Non-pigmented ciliary epithelial cell (primary cell): Measurements from ENCODE around the gene TRAM2.

Source experiments
- DNase-seq: peaks from one replicate; pipeline ENCODE4 v3.0.0-alpha.2; 2010; ENCODE audit warnings: low read depth

The TRAM2 gene, protein sequence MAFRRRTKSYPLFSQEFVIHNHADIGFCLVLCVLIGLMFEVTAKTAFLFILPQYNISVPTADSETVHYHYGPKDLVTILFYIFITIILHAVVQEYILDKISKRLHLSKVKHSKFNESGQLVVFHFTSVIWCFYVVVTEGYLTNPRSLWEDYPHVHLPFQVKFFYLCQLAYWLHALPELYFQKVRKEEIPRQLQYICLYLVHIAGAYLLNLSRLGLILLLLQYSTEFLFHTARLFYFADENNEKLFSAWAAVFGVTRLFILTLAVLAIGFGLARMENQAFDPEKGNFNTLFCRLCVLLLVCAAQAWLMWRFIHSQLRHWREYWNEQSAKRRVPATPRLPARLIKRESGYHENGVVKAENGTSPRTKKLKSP

DNA sequence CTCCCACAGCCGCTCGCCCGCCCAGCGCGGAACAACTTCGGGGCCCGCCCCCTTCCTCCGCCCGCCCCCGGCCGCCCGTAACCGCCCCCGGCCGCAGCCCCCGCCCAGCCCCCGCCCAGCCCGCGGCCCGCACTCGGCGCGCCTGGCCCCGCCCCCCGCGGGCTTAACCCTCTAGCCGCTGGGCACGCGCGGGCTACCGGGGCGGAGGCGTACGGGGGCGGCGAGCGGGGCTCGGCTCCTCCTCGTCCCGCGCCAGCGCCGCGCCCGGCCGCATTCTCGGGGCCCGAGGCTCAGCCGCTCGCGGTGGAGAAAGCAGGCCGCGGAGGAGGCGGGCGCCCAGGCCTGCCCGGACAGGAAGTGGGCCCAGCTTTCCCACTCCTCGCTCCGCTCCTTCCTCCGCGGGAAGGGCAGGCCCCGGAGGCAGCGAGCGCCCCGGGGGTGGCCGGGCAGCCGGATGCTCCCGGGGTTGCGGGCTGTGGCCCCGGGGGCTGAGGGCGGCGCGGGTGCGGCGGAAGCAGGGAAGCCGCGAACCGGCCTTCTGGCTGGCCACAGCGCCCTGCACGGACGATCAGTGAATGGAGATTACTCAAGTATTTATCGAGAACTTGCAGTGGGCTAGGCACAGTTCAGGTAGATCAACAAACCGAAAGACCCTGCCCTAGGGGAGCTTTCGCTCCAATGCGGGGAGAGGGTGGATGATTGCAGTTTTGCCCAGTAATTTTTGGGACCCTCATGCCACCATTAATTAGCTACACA is at the start of gene TRAM2:
Gene TRAM2, minus strand, starts transcription at position 39 of the 756 bp plus-strand sequence. CDS start 145 bp downstream, outside the sequence.
- DNase-seq: no peak

DNA sequence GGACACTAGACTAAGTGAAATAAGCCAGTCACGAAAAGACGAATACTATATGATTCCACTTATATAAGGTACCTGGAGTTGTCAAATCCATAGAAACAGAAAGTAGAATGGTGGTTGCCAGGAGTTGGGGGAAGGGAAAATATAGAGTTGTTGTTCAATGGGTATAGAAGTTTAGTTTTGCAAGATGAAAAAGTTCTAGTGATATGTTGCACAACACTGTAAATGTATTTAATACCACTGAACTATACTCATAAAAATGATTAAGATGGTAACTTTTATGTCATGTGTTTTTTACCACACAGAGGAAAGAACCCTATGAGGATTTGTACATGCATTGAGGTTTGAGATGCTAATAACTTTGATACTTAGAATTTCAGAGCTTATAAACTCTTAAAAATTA is 46.0 kb upstream of the TRAM2 start:
- no peak for DNase-seq

DNA sequence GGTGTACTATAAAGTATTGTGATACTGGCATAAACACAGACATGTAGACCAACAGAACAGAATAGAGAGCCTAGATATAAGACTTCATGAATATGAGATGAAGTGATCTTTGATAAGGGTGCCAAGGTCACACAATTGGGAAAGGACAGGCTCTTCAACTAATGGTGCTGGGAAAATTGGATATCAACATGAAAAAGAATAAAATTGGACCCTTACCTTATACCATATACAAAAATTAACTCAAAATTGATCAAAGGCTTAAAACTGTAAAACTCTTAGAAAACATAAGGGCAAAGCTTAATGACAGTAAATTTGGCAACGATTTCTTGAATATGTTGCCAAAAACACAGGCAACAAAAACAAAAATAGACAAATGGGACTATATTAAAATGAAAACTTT is 44.8 kb upstream of the TRAM2 start:
- no peak for DNase-seq

GRCh38 chr6:52620906-52621190 is 44.0 kb upstream of the TRAM2 start:
- no peak for DNase-seq

DNA sequence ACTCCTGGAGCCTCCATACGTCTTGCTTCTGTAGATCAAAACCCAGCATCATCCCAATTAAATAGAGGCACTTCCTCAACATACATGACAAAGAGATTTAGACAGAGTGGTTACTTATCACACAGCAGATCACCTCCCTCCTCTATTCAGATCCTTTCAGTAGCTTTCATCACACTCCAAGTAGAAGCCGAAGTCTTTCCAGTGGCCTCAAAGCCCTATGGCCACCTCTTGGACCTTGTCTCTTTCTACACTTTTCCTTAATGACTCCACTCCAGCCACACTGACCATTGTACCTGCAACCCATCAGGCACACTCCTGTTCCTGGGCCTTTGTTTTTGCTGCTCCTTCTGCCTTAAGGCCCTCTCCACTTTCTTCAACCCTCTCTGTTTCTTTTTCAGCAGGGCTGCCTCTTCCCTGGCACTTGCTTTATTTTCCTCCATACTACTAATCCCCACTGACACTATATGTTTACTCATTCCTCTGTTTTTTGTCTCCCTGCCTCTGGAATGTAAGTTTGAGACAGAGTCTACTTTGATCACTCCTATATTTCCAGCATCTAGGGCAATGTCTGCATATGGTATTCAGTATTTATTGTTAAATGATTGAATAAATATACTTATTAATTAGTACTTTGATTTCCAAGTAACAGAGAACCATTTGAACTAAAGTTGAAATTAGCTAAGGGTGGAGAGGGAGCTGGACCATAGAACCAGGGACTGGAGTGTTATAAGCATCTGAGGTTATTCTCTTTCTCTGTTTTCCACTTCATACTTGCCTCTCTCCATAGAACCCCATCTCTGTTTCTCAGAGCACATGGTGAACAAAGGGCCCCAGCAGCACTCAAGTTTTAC is 43.4 kb upstream of the TRAM2 start:
- DNase-seq: no peak

DNA sequence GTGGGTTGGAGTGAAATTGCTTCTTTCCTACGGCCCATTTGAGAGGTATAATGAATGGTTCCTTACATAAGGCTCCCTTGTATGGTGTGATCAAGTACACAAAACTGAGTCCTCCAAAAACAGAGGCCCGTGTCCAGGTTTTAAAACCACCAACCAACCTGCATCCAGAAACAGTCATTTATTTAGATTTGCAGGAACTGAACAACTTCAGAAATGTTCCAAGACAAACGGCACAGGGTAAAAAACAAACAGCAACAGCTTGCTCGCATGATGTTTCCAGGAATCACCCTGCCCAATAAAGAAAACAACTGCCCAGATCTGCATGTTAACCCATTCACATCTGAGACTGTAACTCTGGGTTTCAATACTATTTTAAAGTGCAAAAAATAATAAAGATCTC is 40.2 kb upstream of the TRAM2 start:
- DNase-seq: no peak

DNA sequence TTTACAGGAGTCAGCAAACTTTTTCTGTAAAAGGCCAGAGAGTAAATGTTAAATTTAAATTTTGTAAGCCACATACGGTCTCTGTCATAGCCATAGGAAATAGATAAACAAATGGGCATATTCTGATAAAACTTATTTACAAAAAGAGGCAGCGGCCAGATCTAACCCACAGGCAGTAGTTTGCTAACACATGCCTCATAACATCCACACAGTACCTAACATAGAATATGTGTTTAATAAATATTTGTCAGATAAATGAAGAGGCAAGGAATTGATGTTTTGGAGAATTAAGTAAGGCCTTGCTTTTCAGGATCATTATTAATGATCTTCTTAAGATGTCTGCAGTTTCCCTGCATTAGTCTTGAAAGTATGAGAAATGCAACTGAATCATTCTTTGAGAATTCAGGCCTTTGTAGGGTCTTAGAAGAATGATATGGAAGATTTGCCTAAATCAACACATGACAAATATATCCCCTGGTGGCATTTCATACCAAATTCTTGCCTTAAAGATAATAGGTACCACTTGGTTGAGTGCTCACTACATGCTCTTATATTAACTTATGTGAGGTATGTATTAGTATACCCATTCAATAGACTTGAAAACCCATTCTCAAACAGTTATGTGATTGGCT is 39.3 kb upstream of the TRAM2 start:
- DNase-seq: no peak

DNA sequence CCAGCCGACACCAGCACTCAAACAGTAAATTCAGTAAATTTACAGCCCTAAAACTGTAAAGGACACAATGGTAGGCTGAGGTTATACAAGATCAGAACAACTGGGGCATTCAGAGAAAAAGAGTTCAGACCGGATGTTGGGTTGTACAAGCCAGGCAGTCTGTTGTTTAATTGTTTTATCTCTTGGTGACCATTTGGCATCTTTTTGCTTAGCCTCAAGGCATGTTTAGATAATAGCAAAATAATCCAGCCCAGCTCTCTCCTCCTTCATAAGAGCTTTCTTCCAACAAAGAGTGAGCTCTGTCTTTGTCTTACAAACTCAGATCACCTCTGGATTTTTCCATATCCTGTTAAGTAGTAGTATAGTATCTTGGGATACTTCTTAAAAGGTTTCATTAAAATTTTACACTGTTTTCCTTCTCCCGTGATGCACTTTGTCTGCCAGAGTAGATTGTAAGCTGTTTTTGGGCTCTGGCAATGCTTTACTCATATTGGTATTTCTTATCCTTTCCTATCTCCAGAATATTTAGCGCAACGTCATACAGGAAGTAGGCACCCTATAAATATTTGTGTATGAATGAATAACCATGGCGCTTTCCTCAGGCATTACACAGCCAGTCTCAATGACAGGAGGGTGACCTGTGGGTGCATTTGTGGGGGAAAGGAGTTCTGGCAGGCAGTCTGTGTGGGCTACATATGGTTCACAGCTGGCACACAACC is 35.6 kb upstream of the TRAM2 start:
- DNase-seq: no peak

DNA sequence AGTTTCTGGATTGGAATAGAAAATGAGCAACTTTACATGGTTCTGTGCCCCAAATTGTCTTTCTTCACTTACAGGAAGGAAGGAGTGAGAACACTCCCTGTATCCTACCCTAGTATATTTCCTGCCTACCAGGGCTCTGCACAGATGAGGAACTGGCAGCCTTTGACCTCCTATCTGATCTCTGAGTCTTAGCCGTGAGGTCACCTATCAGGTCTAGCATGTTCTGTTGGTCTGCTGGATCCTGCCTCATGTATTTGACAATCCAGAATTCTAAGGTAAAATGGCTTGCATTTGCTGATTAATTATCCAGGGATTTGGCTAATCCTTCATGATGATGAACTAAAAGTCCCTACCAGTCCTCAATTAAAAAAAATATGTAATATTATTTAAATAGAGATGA is 35.0 kb upstream of the TRAM2 start:
- DNase-seq: no peak

DNA sequence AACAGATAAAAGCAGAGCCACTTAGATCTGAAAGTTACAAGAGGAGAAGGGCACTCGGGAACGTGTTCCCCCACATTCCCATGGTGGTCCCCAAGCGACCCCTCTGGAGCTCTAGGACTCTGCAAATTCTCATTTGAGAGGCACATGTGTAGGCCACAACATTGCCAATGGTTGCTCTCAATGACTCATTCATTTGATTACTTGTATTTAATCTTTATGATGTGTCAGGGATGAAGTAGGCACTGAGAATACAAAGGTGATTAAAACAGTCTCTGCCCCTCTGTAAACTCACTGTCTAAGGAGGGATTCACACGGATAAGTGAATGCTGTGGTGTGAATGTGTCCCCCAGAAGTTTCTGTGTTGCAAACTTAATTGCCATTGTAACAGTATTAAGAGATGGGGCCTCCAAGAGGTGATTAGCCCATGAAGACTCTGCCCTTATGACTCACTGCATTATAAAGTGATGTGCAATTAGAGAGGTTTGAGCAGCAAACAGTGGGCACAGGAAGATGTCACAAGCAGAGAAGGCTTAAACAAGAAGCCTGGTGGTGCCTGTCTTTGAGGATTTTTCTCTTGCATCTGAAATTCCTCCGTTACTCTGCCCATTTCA is 34.0 kb upstream of the TRAM2 start:
- no peak for DNase-seq

DNA sequence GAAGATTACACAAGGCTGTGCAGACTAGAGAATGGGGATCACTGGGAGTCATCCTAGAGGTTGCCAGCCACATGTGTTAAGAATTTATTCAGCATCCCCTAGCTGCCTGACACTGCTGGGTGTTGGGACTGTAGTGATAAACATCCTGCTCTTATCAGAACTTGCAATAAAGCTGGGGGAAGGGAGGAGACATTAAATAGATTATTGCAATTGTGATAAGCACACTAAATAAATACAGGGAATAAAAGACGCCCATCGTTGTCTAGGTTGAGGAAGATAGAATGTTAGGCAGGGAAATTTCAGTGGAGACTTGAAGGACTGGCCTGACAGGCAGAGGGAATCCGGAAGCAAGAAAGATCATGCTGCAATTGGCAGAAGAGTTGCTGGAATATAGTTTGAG is 33.2 kb upstream of the TRAM2 start:
- DNase-seq: no peak

GRCh38 chr6:52605610-52606185 is 28.8 kb upstream of the TRAM2 start:
- no peak for DNase-seq

GRCh38 chr6:52603000-52603795 is 26.3 kb upstream of the TRAM2 start:
- no peak for DNase-seq

DNA sequence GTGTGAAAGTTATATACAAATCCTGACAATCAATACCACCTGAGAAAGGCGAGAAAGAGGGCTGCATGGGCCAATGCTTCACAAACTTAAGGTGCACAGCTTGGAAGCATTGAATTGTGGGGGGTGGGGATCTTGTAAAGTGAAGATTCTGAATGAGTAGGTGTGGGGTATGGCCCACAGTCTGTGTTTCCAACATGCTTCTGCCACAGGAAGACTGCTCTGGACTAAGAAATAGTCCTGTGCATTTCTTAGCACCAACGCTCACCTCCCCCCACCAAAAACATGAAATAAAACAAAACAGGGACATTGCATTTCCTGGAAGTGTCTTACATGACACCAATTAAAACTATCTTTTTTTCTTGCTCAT is 21.9 kb upstream of the TRAM2 start:
- DNase-seq: no peak

GRCh38 chr6:52598123-52598823 is 21.4 kb upstream of the TRAM2 start:
- no peak for DNase-seq

- DNase-seq: no peak
Measured at GRCh38 chr6:52597738-52598122, 20.9 kb upstream of the TRAM2 start.

DNA sequence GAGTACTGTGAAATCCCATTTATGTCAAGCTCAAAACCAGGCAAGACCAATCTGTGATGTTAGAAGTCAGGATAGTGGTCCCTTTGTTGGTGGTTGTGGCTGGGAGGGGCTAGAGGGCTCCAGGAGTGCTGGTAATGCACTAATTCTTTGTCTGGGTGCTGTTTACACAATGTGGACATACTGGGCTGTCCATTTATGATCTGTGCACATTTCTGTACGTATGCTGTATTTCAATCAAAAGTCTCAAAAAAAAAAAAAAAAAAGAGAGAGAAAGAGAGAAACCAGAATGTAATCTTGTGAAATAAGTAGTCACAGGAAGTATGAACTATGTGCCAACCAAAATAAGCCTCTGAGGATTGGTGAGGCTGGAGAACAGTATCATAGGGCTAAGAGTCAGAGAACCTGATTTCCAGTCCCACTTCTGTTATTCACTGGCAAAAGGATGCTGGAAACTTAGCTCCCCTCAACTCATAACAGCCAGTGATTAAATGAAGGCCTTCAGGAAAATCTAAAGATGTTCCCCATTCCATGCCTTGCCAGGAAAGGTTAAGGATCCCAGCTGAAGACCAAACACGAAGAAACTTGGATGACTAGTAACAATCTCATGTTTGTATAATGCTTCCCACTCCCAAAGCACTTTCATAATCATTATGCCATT is 19.6 kb upstream of the TRAM2 start:
- DNase-seq: no peak

DNA sequence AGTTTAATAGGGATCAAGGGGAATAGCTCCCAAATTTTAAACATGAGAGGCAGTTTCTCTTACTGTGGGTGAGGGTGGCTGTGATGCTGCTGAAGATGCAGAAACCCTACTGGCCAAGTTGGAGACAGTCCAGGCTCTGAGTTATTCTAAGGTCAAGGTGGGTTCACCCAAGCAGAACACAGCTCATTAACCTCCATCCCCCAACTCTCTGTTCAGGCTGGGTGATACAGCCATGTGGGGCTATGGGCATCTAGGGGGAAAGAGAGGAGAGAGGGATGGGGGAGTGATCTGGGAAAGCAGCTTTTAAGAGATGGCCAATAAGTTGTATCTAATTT is 18.9 kb upstream of the TRAM2 start:
- no peak for DNase-seq
